ENCODE data around the gene SYT15.
"Not testable (repeated sequence)": the region's sequence is repeated elsewhere in the genome, so short reads cannot be mapped to it uniquely, and the experiment has no call there.

DNA sequence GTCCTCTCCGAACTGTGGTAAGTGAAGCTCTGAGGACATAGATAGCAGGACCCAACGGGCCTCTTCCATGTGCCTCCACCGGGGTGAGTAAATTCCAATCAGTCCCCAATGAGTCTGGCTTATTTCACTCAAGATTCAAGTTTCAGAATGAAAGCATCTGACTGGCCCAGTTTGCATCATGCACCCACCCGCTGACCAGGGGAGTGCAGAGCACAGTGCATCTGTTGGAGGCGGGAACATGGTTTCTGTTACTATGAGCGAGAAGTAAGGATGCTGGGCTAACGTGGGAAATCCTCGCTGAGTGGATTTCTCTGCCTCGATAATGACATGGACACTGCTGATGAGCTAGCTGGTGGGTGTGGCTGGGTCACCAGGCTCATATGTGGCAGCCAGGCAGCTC lies 11.8 kb upstream of the SYT15 start:
- TF ChIP-seq, protein P1, sequence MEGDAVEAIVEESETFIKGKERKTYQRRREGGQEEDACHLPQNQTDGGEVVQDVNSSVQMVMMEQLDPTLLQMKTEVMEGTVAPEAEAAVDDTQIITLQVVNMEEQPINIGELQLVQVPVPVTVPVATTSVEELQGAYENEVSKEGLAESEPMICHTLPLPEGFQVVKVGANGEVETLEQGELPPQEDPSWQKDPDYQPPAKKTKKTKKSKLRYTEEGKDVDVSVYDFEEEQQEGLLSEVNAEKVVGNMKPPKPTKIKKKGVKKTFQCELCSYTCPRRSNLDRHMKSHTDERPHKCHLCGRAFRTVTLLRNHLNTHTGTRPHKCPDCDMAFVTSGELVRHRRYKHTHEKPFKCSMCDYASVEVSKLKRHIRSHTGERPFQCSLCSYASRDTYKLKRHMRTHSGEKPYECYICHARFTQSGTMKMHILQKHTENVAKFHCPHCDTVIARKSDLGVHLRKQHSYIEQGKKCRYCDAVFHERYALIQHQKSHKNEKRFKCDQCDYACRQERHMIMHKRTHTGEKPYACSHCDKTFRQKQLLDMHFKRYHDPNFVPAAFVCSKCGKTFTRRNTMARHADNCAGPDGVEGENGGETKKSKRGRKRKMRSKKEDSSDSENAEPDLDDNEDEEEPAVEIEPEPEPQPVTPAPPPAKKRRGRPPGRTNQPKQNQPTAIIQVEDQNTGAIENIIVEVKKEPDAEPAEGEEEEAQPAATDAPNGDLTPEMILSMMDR (IDR thresholded peaks at IDR 0.05; ENCODE audit: low read depth, low read length): not testable (repeated sequence)
- not testable (repeated sequence) for TF ChIP-seq POLR2A (IDR thresholded peaks at IDR 0.05; ENCODE audit: extremely low read depth, insufficient read length)

Measured in NB4 (cell line).